Stimulated activated CD4-positive, alpha-beta T cell treated with anti-CD3 and anti-CD28 coated beads, Interleukin-15, amount 100 ng/mL, for 24 hours (primary cell): ENCODE results near the gene CROCC2.

Experiments used
- DNase-seq: peaks from one replicate; pipeline ENCODE4 v3.0.0-alpha.2; 2020

Gene CROCC2

GRCh38 chr2:241003830-241004564 is 97.9 kb downstream of the CROCC2 start:
- no peak for DNase-seq

GRCh38 chr2:241005569-241005968 is 99.4 kb downstream of the CROCC2 start:
- no peak for DNase-seq

GRCh38 chr2:241006412-241006811 is 100.3 kb downstream of the CROCC2 start:
- no peak for DNase-seq

- no peak for DNase-seq
Observed at GRCh38 chr2:241007111-241007510, 101.0 kb downstream of the CROCC2 start.

GRCh38 chr2:241007880-241008710 is 102.0 kb downstream of the CROCC2 start:
- DNase-seq = no peak

GRCh38 chr2:241008711-241009121 is 102.6 kb downstream of the CROCC2 start:
- DNase-seq = no peak

GRCh38 chr2:241009191-241009590 is 103.1 kb downstream of the CROCC2 start:
- DNase-seq = no peak

- peak; percentile 53 for DNase-seq
Observed at GRCh38 chr2:241009601-241010530, 103.7 kb downstream of the CROCC2 start.

- DNase-seq = no peak
Observed at GRCh38 chr2:241010531-241011295, 104.6 kb downstream of the CROCC2 start.

- no peak for DNase-seq
Observed at GRCh38 chr2:241011296-241011600, 105.1 kb downstream of the CROCC2 start.

- no peak for DNase-seq
Observed at GRCh38 chr2:241011751-241012510, 105.8 kb downstream of the CROCC2 start.

- no peak for DNase-seq
Observed at GRCh38 chr2:241014224-241014623, 108.1 kb downstream of the CROCC2 start.

GRCh38 chr2:241014764-241015163 is 108.6 kb downstream of the CROCC2 start:
- no peak for DNase-seq

GRCh38 chr2:241015439-241015838 is 109.3 kb downstream of the CROCC2 start:
- DNase-seq = no peak

- no peak for DNase-seq
Observed at GRCh38 chr2:241017228-241017940, 111.2 kb downstream of the CROCC2 start.

- no peak for DNase-seq
Observed at GRCh38 chr2:241018051-241018891, 112.1 kb downstream of the CROCC2 start.

GRCh38 chr2:241019441-241020139 is 113.5 kb downstream of the CROCC2 start:
- DNase-seq = no peak

GRCh38 chr2:241020201-241020600 is 114.1 kb downstream of the CROCC2 start:
- no peak for DNase-seq

- no peak for DNase-seq
Observed at GRCh38 chr2:241020629-241021190, 114.6 kb downstream of the CROCC2 start.
